Stimulated activated naive B cell treated with anti-CD40 and anti-IgM and Interleukin-4, amounts not matched to agents 10 μg/mL and 1 μg/mL and 100 μg/mL, for 72 hours (primary cell): ENCODE data around the gene RNASEH1.

Experiments used
- ATAC-seq, 2 donors: fragments of 150-1000 bp; cut with Tn5 transposase; replicated peaks; 2 replicates each; pipeline ENCODE4 v1.10.0; 2021; ENCODE audit warnings: moderate library complexity in 1 of 2
- DNase-seq: peaks from one replicate; pipeline ENCODE4 v3.0.0; 2021
- H3K27ac Mint-ChIP-seq: one replicate; pipeline ENCODE4 v1.8.0; 2022; ENCODE audit warnings: mild to moderate bottlenecking, mixed read lengths
- H3K27me3 Mint-ChIP-seq, 2 donors: one replicate each; pipeline ENCODE4 v1.8.0; 2022; ENCODE audit warnings: mixed read lengths in 2 of 2
- H3K36me3 Mint-ChIP-seq, 2 donors: one replicate each; pipeline ENCODE4 v1.8.0; 2022; ENCODE audit warnings: mixed read lengths in 2 of 2, mild to moderate bottlenecking in 1 of 2
- H3K4me1 Mint-ChIP-seq, 2 donors: one replicate each; pipeline ENCODE4 v1.8.0; 2022; ENCODE audit warnings: mixed read lengths in 2 of 2, mild to moderate bottlenecking in 1 of 2
- H3K4me3 Mint-ChIP-seq, 2 donors: one replicate each; pipeline ENCODE4 v1.8.0; 2022; ENCODE audit warnings: mild to moderate bottlenecking in 2 of 2, mixed read lengths in 2 of 2, moderate library complexity in 1 of 2
- H3K9me3 Mint-ChIP-seq, 2 donors: one replicate each; pipeline ENCODE4 v1.8.0; 2022; ENCODE audit warnings: mixed read lengths in 2 of 2, mild to moderate bottlenecking in 1 of 2

RNASEH1 gene

GRCh38 chr2:3553946-3554345 is 4.2 kb downstream of the RNASEH1 start:
- ATAC-seq = no peak
- Mint-ChIP-seq H3K27me3 (no peaks in the 10 kb centered on the region), H3K4me3 (no peak overlapping the region), H3K36me3 (peaks cover 38 to 55% of the 10 kb centered on the region in 2 donors), H3K27ac (no peak overlapping the region), H3K9me3 (no peaks in the 10 kb centered on the region), H3K4me1 (peaks cover 8 to 35% of the 10 kb centered on the region in 2 donors)
- no peak for DNase-seq

GRCh38 chr2:3547915-3548314 is 10.2 kb downstream of the RNASEH1 start:
- ATAC-seq (no peak), DNase-seq (no peak)
- Mint-ChIP-seq H3K36me3 (peaks cover 50 to 62% of the 10 kb centered on the region in 2 donors), H3K27me3 (no peaks in the 10 kb centered on the region), H3K4me3 (no peak overlapping the region), H3K4me1 (peaks cover 6 to 10% of the 10 kb centered on the region in 2 donors), H3K9me3 (no peaks in the 10 kb centered on the region), H3K27ac (peak overlapping the region; percentile 3)

GRCh38 chr2:3545788-3546478 is 12.2 kb downstream of the RNASEH1 start:
- no peaks in the 10 kb centered on the region for H3K9me3 Mint-ChIP-seq
- ATAC-seq (no peak), DNase-seq (no peak)
- H3K27ac Mint-ChIP-seq = no peak overlapping the region
- peaks cover 5 to 9% of the 10 kb centered on the region in 2 donors for H3K4me1 Mint-ChIP-seq
- H3K4me3 Mint-ChIP-seq = no peak overlapping the region
- peaks cover 51 to 62% of the 10 kb centered on the region in 2 donors for H3K36me3 Mint-ChIP-seq
- H3K27me3 Mint-ChIP-seq = no peaks in the 10 kb centered on the region

GRCh38 chr2:3543023-3543683 is 15.0 kb downstream of the RNASEH1 start:
- Mint-ChIP-seq H3K4me1 (peaks cover 3 to 5% of the 10 kb centered on the region in 2 donors), H3K27me3 (no peaks in the 10 kb centered on the region), H3K4me3 (no peak overlapping the region), H3K9me3 (no peaks in the 10 kb centered on the region), H3K36me3 (peaks cover 47 to 49% of the 10 kb centered on the region in 2 donors), H3K27ac (no peak overlapping the region)
- no peak for DNase-seq
- ATAC-seq = no peak

- H3K27ac Mint-ChIP-seq = no peak overlapping the region
- H3K4me3 Mint-ChIP-seq = no peak overlapping the region
- DNase-seq = no peak
- H3K4me1 Mint-ChIP-seq = peaks cover 3 to 5% of the 10 kb centered on the region in 2 donors
- no peaks in the 10 kb centered on the region for H3K27me3 Mint-ChIP-seq
- no peaks in the 10 kb centered on the region for H3K9me3 Mint-ChIP-seq
- no peak for ATAC-seq
- H3K36me3 Mint-ChIP-seq = peaks cover 42 to 44% of the 10 kb centered on the region in 2 donors
Measured at GRCh38 chr2:3542107-3542506, 16.0 kb downstream of the RNASEH1 start.

GRCh38 chr2:3539836-3540235 is 18.3 kb downstream of the RNASEH1 start:
- no peak overlapping the region for H3K27ac Mint-ChIP-seq
- no peaks in the 10 kb centered on the region for H3K9me3 Mint-ChIP-seq
- peaks cover 6 to 19% of the 10 kb centered on the region in 2 donors for H3K4me1 Mint-ChIP-seq
- ATAC-seq = no peak
- DNase-seq = no peak
- peaks cover 43 to 44% of the 10 kb centered on the region in 2 donors for H3K36me3 Mint-ChIP-seq
- no peaks in the 10 kb centered on the region for H3K27me3 Mint-ChIP-seq
- no peak overlapping the region for H3K4me3 Mint-ChIP-seq

- DNase-seq = no peak
- Mint-ChIP-seq H3K4me1 (peaks cover 3 to 14% of the 10 kb centered on the region in 2 donors), H3K9me3 (no peaks in the 10 kb centered on the region), H3K4me3 (peak overlapping the region; percentile 73 to 75), H3K27me3 (no peaks in the 10 kb centered on the region), H3K27ac (peak overlapping the region; percentile 86), H3K36me3 (peaks cover 45 to 48% of the 10 kb centered on the region in 2 donors)
- peak; percentile 56 to 60 for ATAC-seq
Measured at GRCh38 chr2:3536682-3537632, 21.2 kb downstream of the RNASEH1 start.

- H3K9me3 Mint-ChIP-seq = no peaks in the 10 kb centered on the region
- H3K27ac Mint-ChIP-seq = peak overlapping the region; percentile 86
- H3K36me3 Mint-ChIP-seq = peaks cover 41 to 43% of the 10 kb centered on the region in 2 donors
- DNase-seq = no peak
- H3K27me3 Mint-ChIP-seq = no peaks in the 10 kb centered on the region
- H3K4me3 Mint-ChIP-seq = peak overlapping the region; percentile 73 to 75
- peak; percentile 62 to 64 for ATAC-seq
- peaks cover 3 to 14% of the 10 kb centered on the region in 2 donors for H3K4me1 Mint-ChIP-seq
Measured at GRCh38 chr2:3535794-3536681, 22.1 kb downstream of the RNASEH1 start.

GRCh38 chr2:3535467-3535793 is 22.7 kb downstream of the RNASEH1 start:
- Mint-ChIP-seq H3K9me3 (no peaks in the 10 kb centered on the region), H3K27me3 (no peaks in the 10 kb centered on the region), H3K36me3 (peaks cover 40 to 43% of the 10 kb centered on the region in 2 donors), H3K27ac (peak overlapping the region; percentile 32), H3K4me3 (peak overlapping the region; percentile 64 to 72), H3K4me1 (peaks cover 3 to 14% of the 10 kb centered on the region in 2 donors)
- DNase-seq = no peak
- ATAC-seq = peak; percentile 13 to 23

GRCh38 chr2:3534251-3534814 is 23.8 kb downstream of the RNASEH1 start:
- Mint-ChIP-seq H3K27ac (no peak overlapping the region), H3K4me3 (no peak overlapping the region), H3K4me1 (peaks cover 5 to 14% of the 10 kb centered on the region in 2 donors), H3K36me3 (peaks cover 31 to 37% of the 10 kb centered on the region in 2 donors), H3K9me3 (no peaks in the 10 kb centered on the region), H3K27me3 (no peaks in the 10 kb centered on the region)
- ATAC-seq (no peak), DNase-seq (no peak)

GRCh38 chr2:3533836-3534235 is 24.3 kb downstream of the RNASEH1 start:
- DNase-seq (no peak), ATAC-seq (no peak)
- Mint-ChIP-seq H3K4me3 (no peak overlapping the region), H3K36me3 (peaks cover 27 to 37% of the 10 kb centered on the region in 2 donors), H3K9me3 (no peaks in the 10 kb centered on the region), H3K27me3 (no peaks in the 10 kb centered on the region), H3K4me1 (peaks cover 5 to 14% of the 10 kb centered on the region in 2 donors), H3K27ac (no peak overlapping the region)

- Mint-ChIP-seq H3K27me3 (no peaks in the 10 kb centered on the region), H3K36me3 (peaks cover 24 to 37% of the 10 kb centered on the region in 2 donors), H3K4me3 (no peak overlapping the region), H3K9me3 (no peaks in the 10 kb centered on the region), H3K4me1 (peaks cover 5 to 14% of the 10 kb centered on the region in 2 donors), H3K27ac (no peak overlapping the region)
- ATAC-seq (no peak), DNase-seq (no peak)
Measured at GRCh38 chr2:3532941-3533340, 25.2 kb downstream of the RNASEH1 start.

GRCh38 chr2:3529316-3530025 is 28.7 kb downstream of the RNASEH1 start:
- no peak for DNase-seq
- H3K4me3 Mint-ChIP-seq = no peak overlapping the region
- no peak for ATAC-seq
- peaks cover 0 to 2% of the 10 kb centered on the region in 2 donors for H3K4me1 Mint-ChIP-seq
- no peak overlapping the region for H3K27ac Mint-ChIP-seq
- H3K36me3 Mint-ChIP-seq = peaks cover 17 to 23% of the 10 kb centered on the region in 2 donors
- no peaks in the 10 kb centered on the region for H3K9me3 Mint-ChIP-seq
- H3K27me3 Mint-ChIP-seq = no peaks in the 10 kb centered on the region
